Skin of body (tissue), 2 donors: ENCODE data around the gene TMPRSS9. TPM values are rescaled to one million over a fixed set of nuclear protein-coding genes. Genes with fewer than 3 reads are reported as not detected.
"Not testable (repeated sequence)": the region's sequence is repeated elsewhere in the genome, so short reads cannot be mapped to it uniquely, and the experiment has no call there.

Source experiments
- DNase-seq: peaks from one replicate; lab custom pipeline; 2025; lab: John Stamatoyannopoulos, UW
- total RNA-seq: library from RNA; depleted of rRNA; stranded (reverse); fragments of >200 nt; gene quantifications from one replicate; pipeline ENCODE4 v1.2.3, GENCODE V29; 2014

The TMPRSS9 gene
- total RNA-seq, 1 donor from 2014 or later: 0.20 TPM

DNA sequence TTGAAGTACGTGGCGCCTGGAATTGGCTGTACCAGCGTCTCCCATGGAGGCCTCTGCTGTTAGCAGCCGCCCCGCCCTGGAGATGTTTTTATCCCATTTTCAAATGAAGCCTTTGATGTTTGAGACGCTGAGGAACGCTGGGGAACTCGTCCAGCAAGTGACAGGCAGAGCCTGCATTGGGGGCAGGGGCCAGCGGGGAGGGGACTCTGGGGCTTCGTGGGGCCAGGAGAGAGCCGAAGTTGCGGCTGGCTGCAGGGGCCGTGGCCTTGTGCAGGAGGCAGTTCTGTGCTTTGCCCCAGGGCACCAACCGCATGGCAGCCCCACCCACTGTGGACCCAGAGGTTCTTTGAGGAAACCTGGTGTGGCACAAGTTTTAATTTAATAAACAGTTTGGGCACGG, 18.1 kb upstream of the TMPRSS9 start:
- no peak for DNase-seq

DNA sequence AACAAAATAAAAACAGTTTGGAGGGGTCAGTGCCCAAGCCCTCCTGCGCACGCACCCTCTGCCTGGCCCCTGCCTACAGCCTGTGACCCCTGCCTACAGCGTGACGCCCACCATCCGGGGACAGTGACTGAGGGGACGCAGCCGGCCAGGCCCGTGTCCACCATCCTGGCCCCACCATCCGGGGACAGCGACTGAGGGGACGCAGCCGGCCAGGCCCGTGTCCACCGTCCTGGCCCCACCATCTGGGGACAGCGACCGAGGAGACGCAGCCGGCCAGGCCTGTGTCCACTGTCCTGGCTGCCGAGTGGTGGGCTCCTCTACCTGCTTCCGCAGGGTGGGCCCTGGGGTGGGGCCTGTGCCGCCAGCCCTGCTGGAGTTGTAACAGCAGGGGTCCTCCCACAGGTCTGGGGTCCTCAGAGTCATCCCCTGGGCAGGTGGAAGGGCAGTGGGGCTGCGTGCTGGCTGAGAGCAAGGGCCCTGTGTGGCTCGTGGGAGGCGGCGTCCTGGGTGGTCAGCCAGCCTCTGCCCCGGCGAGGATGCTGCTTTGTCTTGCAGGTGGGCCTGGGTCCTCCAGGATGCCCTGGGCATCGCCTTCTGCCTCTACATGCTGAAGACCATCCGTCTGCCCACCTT, 17.3 kb upstream of the TMPRSS9 start:
- no peak for DNase-seq

GRCh38 chr19:2343289-2343982, 16.6 kb upstream of the TMPRSS9 start:
- DNase-seq: no peak

DNA sequence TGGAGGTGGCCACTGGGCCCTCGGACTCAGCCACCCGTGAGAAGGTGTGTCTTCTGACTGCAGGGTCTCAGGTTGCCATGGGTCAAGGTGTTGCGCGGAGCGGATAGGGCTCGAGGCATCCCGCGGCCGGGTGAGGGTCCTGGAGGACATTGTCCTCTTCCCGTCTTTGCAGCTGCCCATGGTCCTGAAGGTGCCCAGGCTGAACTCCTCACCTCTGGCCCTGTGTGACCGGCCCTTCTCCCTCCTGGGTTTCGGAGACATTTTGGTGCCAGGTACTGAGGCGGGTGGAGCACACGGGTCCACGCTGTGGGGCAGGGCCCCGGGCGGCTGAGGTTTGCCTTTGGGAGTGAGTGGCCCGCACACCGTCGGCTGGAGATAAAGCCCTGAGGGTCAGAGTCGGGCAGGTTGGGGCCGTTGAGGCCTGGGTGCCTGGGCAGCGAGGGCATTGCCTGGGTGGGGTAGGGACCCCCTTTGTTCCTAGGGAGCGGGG, 15.6 kb upstream of the TMPRSS9 start:
- no peak for DNase-seq

DNA sequence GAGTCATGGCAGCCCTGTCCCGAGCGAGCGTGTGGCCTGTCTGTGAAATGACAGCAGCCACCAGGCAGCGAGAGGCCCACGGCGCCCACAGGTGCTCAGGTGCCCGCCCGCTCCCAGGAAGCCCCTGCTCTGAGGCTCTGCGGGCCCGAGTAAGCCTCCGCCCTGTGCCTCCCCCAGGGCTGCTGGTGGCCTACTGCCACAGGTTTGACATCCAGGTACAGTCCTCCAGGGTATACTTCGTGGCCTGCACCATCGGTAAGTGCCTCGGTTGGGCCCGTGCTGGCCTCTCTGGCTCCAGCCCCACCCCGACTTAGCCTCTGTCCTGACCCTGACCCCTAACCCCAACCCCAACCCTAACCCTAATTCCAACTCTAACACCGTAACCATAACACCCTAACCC, 15.0 kb upstream of the TMPRSS9 start:
- no peak for DNase-seq

DNA sequence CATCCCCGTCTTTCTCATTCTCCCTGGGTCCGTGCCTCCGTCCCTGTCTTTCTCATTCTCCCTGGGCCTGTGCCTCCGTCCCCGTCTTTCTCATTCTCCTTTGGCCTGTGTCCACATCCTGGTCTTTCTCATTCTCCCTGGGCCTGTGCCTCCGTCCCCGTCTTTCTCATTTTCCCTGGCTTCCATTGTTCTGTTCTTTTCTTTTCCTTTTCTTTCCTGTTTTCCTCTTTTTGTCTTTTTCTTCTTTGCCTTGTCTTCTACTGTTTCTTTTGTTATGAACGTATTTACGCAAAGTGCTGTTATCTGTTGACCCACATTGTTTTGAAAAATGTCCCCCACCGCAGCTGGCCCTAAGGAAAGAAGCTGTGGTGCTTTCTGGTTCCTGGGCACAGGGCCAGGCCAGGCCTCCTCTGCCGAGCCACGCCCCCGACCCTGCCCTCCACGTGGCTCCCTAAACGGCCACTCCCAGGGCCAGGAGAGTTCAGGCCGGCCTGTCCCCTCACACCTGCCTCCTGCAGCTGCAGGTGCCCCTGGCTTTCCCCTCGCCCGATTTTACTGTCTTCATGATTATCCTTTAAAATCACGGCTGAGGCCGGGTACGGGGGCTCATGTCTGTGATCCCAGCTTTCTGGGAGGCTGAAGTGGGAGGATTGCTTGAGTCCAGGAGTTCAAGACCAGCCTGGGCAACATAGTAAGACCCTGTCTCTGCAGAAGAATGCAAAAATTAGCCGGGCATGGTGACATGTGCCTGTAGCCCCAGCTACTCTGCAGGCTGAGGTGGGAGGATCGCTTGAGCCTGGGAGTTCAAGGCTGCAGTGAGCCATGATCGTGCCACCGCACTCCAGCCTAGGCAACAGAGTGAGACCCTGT, 14.0 kb upstream of the TMPRSS9 start:
- no peak for DNase-seq

- DNase-seq: not testable (repeated sequence)
These were observed 10.2 kb upstream of the TMPRSS9 start for GRCh38 chr19:2349818-2350217.

GRCh38 chr19:2350656-2351055, 9.4 kb upstream of the TMPRSS9 start:
- DNase-seq: no peak

DNA sequence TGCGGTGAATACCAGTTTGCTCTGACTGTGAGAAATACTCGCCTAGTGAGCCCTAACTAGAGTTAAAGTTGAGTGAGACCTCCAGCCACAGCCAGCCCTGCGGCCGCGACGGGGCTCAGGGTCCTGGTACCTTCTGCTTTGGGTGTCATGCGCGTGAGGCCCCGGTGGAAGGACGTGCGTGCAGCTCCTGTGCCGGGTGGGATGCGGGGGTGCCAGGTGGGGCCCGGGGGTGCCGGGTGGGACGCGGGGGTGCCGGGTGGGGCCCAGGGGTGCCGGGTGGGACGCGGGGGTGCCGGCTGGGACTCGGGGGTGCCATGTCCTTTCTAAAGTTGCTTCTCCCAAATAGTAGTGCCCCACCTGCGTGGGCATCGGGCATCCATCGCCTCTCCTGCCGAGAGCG, 8.5 kb upstream of the TMPRSS9 start:
- DNase-seq: no peak

DNA sequence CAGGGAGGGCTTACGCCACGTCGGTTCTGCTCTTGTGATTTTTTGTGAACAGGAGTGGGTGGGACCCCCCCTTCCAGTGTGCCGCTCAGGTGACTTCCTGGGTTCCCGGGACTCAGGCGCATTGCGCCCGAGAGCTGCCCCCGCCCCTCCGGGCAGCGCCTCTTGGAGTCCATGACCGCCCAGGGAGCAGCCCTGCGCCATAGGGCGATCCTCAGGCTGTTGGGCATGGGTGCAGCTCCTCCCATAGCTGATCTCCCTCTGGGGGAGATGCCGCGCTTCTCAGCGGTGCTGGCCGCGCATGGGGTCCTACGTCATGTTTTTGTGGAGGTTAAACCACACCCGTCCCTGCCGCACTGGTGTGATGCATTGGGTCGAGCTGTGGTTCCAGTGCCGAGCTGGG, 7.9 kb upstream of the TMPRSS9 start:
- DNase-seq: no peak

GRCh38 chr19:2353159-2353886, 6.7 kb upstream of the TMPRSS9 start:
- no peak for DNase-seq

DNA sequence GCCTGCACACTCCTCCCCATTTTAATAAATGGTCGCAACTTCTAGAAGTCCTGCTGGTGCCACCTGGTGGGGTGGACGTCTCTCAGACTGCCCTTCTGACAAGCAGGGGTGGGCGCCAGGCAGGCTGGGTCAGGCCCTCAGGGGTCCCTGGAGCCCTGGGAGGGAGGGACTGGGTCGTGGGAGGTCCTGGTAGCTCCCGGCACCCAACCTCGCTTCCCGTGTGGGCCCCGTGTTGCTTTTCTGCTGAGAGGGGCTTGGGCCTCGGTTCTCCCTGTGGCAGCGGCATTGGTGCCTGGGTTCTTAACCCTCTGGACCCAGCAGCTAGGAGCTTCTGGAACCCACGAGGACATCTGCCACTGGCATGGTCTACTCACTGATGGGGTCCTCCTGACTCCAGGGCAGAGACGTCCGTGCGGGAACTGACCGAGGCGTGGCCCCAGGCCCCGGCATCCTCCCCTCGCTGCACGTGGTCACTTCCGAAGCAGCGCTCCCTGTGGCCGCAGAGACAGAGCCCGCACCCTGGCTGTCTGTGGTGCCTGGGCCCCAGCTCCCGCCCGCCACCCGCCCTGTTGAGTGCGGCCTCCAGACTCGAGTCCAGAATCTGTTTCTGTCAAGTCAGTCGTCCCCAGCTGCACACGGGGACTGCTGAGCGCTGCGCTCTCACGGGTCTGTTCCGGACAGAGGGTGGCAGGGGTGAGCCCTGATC, 6.0 kb upstream of the TMPRSS9 start:
- DNase-seq: no peak

DNA sequence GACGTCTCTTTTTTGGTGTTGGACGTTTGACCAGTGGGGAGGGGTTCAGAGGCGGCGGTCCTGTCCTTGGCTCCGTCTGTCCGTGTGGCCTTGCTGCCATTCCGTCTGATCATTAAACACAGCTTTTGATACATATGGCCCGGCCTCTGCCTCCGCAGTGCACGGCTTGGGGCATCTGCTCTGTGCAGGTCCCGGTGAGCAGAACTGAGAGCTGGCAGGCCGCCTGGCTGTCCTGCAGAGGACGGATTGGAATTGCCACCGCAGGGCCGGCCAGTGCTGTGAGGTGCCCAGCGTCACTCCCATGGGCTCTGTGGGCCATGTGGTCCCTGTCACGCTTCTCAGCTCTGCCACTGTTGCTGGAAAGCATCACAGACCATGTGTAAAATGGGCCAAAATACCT, 5.4 kb upstream of the TMPRSS9 start:
- no peak for DNase-seq

DNA sequence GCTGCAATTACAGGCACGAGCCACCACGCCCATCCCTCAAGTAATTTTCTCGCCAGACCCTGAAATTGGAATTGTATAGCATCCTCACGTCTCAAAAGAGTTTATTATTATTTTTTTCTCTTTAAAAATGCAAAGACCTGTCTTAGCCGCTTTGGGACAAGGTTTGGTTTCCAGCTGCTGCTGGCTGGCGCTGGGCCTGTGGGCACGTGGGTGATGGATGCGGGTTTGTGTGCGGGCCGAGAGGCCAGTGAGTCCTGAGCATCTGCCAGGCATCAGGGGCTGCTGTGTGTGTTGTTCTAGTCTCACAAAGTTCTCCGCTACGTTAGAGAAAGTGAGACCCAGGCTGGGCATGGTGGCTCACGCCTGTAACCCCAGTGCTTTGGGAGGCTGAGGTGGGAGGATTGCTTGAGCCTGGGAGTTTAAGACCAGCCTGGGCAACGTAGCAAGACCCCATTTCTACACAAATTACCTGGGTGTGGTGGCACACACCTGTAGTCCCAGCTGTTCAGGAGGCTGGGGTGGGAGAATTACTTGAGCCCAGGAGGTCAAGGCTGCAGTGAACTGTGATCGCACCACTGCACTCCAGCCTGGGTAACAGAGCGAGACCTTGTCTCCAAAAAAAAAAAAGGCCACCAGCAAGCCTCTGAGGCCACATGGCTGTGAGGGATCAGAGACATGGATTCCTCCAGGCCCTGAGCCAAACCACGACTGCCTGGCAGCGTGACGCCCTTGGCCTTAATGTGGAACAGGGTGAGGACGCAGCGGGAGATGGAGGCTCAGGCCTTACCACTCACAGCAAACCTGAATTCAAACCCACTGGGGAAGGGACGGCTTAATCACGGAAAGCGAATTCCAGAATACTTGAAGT, 4.7 kb upstream of the TMPRSS9 start:
- DNase-seq: no peak

DNA sequence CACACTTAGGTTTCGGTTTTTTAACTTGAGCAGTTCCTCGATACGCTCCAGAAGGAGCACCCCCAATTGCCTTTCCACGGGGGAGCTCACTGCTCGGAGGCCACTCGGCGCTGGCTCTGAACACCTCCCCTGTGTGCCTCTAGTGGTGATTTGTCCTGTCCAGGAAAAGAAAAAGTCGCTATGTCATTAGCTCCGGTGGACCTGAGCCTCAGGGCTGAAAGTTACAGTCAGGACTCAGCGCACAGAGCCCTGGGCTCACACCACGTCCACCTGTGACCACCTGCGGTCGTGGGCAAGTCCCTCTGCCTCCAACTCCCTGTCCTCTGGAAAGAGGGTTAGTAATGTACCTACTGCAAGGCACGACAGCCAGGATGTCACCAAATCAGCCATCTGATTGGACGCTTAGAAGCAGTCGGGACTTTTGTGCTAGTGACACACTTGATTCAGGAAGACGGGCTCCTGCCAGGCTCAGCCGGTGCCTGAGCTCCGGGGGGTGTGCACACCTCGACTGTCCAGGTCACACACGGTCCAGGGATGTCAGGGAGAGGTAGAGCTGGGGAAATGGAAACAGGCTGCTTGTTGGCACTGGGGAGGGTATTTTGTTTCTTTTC, 3.9 kb upstream of the TMPRSS9 start:
- DNase-seq: no peak

GRCh38 chr19:2357279-2358206, 2.5 kb upstream of the TMPRSS9 start:
- no peak for DNase-seq

DNA sequence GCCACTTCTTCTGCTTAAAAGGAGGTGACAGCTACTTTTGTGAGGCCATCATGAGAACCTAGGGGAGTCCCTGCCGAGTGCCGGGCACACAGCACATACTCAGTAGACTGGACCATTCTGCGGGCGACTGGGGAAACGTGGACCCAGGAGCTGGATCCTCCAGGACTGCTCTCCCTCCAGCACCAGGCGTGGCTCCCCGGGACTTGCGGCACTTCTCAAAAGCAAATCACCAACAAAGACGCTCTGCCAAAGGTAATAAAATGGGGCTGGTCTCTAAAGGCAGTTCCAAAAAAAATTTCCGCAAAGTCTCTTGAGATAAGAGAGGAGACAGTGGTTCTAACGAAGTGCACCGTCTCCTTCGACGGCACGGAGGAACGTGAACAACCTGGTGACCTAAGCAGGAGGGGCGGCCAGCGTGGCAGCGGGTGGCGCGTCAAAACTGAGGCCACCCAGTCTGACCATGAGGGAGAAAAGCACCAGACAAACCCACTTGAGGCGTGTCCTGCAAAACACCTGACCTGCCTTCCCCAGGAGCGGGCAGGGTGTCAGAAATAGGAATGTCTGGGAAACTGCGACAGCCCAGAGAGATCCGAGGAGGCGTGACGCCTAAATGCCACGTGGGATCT, 1.4 kb upstream of the TMPRSS9 start:
- DNase-seq: no peak

- no peak for DNase-seq
These were observed 768 bp downstream of the TMPRSS9 start for GRCh38 chr19:2360833-2361232.
